GDM1 (cell line): Measurements from ENCODE around the gene MYCBPAP.

Experiments used
- DNase-seq: peaks from one replicate; lab custom pipeline; 2025; lab: John Stamatoyannopoulos, UW

MYCBPAP gene

GRCh38 chr17:50487213-50488096 lies 20.8 kb upstream of the MYCBPAP start:
- DNase-seq, result no peak

GRCh38 chr17:50488880-50489279 lies 19.4 kb upstream of the MYCBPAP start:
- DNase-seq, result no peak

GRCh38 chr17:50491505-50491904 lies 16.7 kb upstream of the MYCBPAP start:
- no peak for DNase-seq

DNA sequence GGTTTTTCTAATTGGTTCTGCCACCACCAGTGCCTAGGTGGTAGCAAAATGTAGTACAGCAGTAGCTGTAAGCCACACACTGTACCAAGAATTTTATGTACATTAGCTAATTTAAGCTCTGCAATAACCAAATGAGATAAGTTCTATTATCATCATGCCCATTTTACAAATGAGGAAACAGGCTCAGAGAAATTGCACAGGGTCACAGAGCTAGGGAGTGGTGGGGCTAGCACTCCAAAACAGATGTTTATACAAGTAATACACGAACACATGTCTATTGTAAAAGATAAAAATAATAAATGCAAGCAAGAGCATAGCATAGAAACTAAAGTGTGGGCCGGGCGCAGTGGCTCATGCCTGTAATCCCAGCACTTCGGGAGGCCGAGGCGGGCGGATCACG lies 16.0 kb upstream of the MYCBPAP start:
- DNase-seq, result no peak

GRCh38 chr17:50493744-50494143 lies 14.5 kb upstream of the MYCBPAP start:
- no peak for DNase-seq

DNA sequence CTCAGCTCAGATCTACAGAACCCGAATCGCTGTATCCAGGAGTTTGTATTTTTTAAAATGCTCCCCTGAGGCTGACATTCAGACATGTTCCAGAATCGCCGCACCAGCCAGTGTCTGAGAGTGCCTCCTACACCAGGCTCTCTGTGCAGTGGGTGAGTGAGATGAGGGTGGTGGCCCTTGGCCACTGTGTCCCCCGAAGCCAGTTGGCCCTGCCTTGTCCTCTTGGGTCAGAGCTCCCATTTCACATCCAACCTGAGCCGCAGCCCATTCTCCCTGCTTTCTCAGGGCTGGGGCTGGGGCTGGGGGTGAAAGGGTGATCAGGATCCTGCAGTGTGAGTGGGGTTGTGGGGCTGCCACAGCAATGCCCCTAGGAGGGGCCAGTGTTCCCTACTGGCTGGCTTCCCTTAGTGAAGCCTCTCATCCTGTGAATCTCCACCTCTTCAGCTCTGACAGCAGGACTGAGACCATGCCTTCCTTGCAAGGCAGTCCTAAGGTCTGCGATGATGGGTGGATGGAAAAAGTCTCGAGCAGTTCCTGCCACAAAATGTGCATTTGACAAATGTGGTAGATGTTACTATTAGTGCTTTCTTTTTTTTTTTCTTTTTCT lies 12.9 kb upstream of the MYCBPAP start:
- no peak for DNase-seq

DNA sequence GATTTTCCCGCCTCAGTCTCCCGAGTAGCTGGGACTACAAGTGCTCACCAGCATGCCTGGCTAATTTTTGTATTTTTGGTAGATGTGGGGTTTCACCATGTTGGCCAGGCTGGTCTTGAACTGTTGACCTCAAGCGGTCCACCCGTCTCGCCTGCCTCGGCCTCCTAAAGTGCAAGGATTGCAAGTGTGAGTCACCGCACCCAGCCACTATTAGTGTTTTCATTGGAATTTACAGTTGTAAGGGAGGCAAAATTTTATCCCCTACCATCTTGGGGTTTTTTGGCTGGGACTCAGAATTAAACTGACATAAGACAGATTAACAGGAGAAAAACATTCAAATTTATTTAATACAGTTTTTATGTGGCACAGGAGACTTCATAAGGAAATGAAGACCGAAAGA lies 12.3 kb upstream of the MYCBPAP start:
- no peak for DNase-seq

DNA sequence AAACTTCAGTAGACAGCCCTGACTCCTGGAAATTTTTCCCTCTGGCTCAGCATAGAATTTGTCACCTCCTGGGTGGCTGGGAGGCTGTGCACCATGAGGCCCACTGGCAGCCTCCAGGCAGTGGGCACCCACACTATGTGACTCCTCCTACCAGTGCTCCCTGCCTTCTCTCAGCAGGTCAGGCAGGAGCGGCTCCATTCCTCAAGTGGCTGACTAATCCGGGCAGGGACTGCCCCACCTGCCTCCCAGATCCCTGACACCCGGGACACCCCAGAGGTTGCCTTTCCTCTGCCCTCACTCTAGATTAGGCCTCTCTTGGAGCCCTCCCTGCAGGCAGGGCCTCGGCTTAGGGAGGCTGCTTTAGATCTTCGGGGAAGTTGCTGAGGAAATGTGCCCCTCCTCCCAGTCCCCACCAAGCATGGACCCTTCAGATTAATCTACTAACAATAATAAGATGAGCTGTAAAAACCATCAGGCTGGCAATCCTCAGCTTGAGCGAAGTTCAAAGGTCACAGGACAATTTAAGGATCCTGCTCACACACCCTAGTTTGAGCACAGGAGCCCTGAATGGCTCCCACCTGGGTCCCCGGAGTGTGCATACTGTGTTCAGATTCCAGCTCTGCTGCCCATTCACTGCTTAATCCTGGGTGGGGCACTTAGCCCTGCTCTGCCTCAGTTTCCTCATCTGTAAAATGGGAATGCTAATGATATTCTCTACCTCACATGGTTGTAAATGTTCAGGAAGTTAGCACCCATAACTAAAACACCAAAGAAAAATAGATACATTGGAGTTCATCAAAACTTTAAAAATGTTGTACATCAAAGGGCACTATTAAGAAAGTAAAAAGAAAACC lies 10.0 kb upstream of the MYCBPAP start:
- no peak for DNase-seq

DNA sequence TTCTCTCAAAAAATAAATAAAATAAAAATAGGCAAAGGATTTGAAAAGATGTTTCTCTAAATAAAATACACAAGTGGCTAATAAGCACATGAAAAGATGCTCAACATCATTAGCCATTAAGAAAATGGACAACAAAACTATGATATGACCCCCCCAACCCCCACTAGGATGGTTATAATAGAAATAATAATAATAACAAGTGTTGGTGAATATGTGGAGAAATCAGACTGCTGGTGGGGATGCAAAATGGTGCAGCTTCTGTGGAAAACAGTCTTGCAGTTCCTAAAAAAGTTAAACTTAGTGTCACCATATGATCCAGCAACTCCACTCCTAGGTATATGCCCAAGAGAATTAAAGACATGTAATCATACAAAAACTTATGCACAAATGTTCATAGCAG lies 9.0 kb upstream of the MYCBPAP start:
- DNase-seq, result no peak

DNA sequence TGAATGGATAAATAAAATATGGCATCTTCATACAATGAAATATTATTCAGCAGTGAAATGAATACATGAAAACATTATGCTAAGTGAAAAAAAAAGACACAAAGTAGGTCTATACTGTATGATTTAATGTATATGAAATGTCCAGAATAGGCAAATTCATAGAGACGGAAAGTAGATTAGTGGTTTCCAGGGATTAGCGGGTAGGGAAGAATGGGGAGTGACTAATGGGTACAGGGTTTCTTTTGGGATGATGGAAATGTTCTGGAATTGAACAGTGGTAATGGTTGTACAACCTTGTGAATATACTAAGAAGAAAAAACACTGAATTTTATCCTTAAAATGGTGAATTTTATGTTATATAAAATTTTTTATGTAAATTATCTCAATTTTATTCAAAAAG lies 8.5 kb upstream of the MYCBPAP start:
- DNase-seq, result no peak

DNA sequence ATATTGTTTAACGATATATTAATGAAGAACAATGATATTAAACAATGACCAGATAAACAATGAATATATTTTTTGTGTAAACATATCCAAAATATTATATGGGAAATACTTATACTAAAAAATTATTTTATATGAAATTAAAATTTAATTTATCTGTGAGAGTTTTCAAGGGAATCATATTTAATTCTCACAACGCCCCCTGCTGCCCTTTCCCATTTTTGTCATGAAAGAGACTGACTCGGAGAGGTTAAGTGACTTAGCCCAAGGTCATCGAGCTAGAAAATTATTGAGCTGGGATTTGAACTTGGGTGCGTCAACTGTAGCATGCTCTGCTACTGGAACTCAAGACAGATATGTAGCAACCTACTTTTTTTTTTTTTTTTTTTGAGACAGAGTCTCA lies 7.2 kb upstream of the MYCBPAP start:
- DNase-seq, result no peak

DNA sequence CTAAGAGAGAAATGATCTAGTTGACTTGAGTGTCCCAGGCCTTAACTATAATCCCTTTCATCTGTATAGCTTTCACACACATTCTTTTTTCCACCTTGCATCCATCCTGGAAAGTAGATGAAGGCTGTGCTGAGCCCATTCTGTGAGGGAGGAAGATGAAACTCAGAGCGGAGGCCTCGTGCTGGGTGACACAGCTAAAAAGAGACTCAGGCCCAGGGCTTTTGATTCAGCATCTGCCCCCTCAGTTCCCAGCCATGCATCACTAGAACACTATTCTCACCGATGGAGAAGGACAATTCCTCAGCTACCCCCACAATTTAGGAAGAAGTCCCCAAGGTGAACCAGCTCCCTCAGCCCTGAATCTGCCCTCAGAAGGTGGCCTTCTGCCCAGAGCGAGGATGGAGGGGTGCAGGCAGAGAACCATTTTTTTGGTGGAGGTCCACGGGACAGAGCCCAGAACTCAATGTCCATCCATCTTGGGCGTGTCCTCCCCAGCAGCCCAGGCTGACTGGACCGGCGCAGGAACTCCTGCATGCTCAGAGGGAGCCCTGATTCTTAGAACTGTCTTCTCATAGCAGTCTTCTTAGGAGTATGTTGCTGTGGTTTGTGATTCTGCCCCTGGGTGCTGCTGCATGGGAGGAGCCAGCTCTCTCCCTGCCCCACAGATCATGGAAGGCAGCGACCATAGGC lies 5.8 kb upstream of the MYCBPAP start:
- DNase-seq, result no peak

DNA sequence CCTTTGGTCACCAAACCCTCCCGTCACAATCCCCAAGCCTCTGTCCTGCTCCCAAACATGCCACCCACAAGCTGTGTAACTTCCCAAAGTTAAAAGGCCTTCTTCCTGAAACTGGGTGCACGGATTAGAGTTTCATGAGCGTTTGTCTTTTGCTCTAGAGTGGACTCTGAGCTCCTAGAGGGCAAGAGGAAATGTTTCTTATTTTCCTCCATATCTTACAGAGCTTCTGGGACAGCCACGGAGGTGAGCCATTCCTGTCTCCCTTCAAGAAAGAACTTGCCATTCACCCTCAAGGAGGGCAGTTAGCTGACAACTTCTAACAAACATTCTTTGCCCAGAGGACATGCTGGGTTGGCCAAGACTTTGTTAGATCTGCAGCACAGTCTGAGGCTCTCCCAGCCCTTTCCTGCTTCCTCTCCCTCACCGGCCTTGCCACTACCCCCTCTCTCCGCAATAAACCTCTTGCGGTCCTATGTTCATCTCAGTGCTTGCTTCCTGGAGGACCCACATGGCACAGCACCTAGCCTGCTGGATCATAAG lies 2.6 kb upstream of the MYCBPAP start:
- DNase-seq, result no peak

- no peak for DNase-seq
These were observed 1.9 kb upstream of the MYCBPAP start for GRCh38 chr17:50506298-50506697.

DNA sequence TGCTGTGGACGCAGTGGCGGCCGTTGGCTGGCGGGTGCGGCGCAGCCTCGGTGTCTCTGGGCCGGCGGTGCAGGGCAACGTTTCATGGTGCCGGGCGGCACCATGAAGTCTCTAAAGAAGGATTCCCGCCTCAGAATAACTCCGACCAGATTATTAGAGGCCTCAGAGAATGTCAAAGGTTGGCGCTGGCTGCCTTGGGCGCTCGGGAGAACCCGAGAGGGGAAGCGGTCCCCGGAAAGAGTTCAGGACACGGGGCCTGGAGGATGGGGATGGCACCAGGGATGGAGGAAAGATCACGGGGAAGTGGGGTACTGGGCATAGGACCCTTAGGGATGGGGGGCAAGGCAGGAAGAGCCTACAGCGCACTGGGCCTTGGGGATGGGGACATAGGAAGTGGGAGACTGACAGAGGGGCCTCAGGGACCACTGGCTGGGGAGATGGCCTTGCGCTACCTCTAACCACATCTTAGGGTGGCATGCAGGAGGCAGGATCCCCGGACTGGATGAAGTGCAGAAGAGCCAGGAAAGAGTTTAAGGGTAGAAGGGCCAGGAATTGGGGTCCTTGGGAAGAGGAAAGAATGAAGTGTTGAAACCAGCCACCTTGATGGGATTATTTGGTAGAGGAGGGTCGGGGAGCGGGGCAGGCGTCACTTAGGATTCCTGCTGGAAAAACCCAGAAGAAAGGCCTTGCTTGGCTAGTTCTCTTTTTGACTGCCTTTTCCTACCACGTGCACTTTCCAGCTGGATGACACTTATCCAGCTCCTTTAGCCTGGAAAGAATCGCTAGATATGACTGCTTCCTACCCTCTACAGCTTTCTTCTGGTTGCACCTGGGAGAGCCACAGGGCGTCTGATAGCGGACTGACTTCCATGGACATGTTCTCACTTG lies 578 bp downstream of the MYCBPAP start:
- no peak for DNase-seq

GRCh38 chr17:50511058-50511457 lies 2.8 kb downstream of the MYCBPAP start:
- DNase-seq, result no peak

- no peak for DNase-seq
These were observed 5.3 kb downstream of the MYCBPAP start for GRCh38 chr17:50513495-50513894.

GRCh38 chr17:50514388-50514787 lies 6.1 kb downstream of the MYCBPAP start:
- DNase-seq, result no peak

DNA sequence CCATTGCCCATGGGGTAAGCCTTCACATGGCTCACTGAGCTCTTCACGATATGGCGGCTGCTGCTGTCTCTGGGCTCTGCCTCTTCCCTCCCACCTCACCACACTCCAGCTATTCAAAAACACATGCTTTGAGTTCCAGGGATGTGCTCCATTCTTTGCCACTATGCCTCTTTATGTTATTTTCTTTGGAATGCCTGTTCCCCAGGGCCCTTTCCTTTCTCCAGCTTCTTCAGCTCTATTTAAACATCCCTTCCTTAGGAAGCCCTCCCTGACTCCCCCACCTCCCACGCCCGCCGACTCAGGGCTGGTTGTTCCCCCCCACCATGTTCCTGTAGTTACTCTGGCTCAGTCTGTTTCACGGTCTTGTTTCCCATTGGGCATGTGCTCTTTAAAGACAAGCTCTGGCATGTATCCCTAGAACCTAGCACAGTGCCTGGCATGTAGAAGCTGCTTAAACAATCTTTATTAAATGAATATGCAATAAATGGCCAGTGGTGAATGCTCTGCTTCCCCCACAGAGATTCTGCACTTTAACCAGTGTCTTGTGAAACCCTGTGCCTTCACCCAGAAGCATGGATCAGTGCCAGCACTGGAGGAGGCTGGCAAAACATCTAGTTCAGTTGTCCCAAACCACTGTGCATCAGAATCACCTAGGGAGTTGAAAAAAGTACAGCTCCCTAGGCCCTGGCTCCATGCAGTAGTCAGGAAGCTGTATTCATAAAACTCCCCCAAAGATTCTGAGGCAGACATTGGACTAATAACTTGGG lies 6.9 kb downstream of the MYCBPAP start:
- no peak for DNase-seq

DNA sequence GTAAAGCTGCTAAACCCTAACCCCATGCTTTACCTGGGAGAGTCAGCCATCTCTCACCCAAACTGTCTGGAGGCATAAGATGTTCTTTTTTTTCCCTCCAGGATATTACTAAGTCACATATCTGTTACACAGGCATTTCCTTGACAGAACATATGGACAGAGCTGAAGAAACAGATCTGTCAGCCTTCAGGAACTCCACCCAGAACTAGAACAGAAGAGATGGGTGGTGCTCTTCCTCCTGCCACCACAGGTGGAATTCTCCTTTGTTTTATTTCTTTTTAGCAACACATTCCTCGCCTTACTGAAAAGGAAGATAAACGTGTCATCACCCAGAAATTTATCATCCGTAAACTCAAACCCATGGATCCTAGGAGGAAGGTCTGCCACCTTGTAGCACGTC lies 8.8 kb downstream of the MYCBPAP start:
- no peak for DNase-seq
